Measurements from ENCODE around the gene C3orf52.

DNA sequence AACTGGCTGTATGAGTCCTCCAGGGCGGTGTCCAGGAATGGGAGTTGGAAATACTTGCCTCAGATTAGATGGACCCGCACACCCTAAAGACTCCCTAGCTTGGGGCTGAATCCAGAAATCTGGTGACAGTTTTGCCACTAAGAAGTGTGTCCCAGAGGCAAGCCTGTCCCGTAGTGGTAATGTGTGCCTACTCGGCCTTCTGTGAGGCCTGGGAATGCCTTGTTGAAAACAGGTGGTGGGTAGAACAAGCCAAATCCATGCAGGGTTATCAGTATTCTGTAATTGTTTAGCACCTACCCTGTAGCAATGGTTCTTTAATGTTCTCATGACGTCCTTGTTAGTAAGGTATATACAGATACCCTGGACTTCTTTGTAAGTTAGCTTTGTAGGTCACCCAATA is 1.6 kb downstream of the C3orf52 start:
- no peak for TF ChIP-seq CTCF (IDR thresholded peaks at IDR 0.05)
- TF ChIP-seq POLR2A (IDR thresholded peaks at IDR 0.05) = no peak
- no peak for TF ChIP-seq EP300 (IDR thresholded peaks at IDR 0.05)
